Superior temporal gyrus (tissue), 1 donor: ENCODE measurements around the gene RANBP9.

ENCODE experiments used
- DNase-seq: peaks from one replicate; pipeline ENCODE4 v3.0.0-alpha.2; 2016; ENCODE audit errors: extremely low spot score

The RANBP9 gene

DNA sequence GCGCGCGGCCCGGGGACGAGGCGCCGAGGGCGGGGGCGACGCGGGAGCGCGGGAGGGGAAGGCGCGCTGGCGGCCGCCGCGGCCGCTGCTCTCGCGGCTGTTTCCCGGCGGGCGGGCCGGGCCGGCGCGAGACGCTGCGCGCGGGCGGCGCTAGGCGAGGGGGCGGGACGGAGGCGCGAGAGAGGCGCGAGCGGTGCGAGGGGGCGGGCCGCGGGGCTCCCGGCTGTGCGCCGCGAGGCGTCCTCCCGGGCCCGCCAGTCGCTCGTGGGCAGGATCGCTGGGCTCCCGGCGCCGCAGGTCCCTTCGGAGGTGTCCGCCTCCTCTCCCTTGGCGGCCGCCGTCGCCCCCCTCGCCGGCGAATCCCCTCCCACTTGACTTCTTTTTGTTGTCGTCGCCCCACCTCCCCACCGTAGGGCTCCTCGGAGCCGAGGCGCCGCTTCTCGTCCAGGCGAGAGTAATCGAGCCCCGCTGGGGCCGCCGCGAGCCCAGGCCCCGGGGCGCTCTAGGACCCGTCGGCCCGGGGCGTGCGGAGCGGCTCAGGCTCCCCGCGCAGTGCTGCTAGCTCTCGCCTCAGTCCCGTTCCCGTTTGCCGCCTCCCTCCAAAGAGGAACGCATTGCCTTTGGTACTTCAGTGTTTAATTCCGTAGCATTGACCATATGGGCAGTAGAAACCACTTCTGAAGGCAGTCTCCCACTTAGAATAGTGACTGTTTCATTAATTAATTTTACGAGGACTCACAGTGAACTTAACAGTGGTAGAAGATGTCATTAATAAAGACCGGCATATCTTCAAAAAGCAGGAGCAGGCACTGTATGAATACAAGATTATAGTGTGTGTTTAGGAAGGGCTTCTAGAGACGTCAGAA, at the start of gene RANBP9:
Gene RANBP9 (minus strand): TSS at position 103 of the 866 bp plus-strand sequence. CDS start 330 bp downstream, outside the sequence.
- DNase-seq, result peak; percentile 80

GRCh38 chr6:13760307-13761304, 49.0 kb upstream of the RANBP9 start:
- no peak for DNase-seq

GRCh38 chr6:13759025-13759424, 47.4 kb upstream of the RANBP9 start:
- DNase-seq, result no peak

- no peak for DNase-seq
Observed at GRCh38 chr6:13754644-13755043, 43.0 kb upstream of the RANBP9 start.

GRCh38 chr6:13743736-13744127, 32.1 kb upstream of the RANBP9 start:
- DNase-seq, result no peak

- DNase-seq, result no peak
Observed at GRCh38 chr6:13742961-13743735, 31.5 kb upstream of the RANBP9 start.

GRCh38 chr6:13741365-13741764, 29.7 kb upstream of the RANBP9 start:
- peak; percentile 73 for DNase-seq

DNA sequence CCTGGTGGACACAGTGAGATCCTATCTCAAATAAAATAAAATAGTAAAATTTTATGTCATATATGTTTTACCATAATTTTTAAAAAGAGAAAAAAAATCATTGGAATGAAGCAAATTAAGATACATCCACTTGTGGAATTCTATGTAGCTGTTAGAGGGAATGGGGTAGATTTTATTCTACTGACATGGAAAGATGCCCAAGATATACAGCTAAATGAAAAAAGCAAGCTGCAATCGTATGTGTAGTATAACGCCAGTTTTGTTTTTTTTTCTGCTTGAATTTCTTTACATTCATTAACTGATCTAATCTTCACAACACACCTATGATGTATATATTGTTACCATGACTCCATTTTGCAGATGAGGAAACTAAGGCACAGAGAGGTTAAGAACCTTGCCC, 23.4 kb upstream of the RANBP9 start:
- DNase-seq, result no peak

DNA sequence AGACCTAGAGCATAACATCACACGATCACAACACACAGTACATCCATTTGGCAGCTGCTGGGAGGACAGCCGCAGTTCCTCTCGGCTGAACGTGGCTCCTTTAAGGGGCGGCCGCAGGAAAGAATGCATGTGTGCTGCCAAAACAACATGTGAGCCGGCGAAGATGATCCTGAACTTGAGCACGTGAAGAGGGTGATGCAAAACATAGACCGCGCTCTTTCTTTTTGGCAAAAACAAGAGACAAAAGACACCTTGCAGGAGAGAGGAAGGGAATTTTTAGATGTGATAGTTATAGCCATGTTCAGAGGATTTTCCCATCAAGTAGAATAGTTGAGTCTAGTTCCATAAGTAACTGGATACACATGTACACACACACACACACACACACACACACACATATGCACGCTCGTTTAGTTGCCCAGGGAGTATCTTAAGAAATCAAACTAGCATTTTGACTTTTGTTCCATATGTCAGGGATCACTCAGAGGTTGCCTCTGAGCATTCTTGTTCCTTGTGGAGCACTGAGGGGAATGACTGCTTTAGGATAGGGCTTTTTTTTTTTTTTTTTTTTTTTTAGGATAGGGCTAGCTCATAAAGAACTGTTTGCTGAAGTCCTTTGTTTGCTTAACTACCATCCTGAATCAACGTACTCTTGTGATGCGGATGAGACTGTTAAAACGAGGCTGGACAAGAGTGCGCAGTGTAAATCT, 21.7 kb upstream of the RANBP9 start:
- no peak for DNase-seq

- DNase-seq, result no peak
Observed at GRCh38 chr6:13730704-13731103, 19.1 kb upstream of the RANBP9 start.

DNA sequence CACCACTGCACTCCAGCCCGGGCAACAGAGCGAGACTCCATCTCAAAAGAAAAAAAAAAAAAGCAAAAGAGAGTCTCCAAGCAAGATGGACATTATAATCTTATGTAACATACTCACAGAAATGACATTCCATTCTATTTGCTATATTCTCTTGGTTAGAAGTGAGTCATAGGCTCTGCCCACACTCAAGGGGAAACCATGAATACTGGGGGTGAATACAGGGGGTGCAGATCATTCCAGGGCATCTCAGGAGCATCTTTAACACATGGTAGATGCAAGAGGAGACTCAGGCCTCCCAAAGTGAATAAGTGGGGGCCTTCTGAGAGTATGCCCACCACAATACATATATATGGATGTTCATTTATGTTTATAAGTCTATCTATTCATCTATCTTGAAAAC, 18.3 kb upstream of the RANBP9 start:
- DNase-seq, result no peak

DNA sequence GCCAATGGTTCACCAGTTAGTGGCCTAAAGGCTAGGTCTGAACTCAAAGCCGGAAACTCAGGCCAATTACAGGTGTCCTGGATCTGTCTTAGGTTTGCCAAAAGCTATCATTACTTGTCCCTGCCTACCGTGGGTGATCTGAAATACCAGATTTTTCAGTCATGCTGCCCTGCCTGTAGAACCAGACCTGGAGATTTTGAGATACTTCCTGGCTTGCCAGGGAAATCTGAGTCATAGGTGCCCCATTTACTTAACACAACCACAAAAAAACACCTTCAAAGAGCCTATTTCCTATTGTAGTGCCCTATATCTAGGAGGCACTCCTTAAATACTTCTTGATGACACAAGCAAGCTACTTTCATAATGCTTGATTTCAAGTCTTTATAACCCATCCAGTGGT, 13.9 kb upstream of the RANBP9 start:
- DNase-seq, result no peak

DNA sequence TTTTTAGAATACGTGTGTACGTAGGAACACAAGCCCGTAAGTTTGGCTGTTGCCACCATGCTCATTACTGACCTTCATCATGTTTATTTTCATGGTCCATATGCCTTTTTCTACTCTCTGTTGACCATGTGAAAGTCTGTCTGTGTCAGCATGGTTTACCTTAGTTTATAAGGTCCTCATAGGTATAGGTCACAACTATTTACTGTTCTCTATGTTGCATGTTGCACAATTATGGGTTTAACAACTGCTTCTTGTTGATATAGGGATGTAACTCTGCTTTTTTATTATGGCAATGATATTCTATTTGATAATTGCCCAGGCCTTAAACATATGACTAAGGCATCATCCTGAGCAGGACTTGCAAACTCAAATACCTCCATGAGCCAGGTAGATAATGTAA, 13.4 kb upstream of the RANBP9 start:
- DNase-seq, result no peak

DNA sequence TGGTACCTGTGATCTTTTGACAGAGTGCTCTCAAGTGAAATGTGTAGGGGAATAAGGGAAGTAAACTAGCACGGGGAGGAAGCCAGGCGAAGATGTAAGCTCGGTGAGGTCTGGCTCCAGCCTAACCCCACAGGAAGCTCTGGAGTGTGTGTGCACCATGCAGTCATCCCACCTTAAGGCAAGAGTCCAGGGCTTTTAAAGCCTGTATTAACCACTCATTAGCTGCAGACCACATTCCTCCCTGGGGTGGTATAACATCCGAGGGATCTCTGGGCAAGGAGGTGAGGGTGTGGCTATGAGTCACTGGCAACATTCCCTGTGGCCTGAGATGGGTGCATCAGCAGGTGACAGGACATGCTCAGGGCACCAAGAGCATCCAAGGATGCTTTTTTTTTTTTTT, 12.5 kb upstream of the RANBP9 start:
- DNase-seq, result no peak

DNA sequence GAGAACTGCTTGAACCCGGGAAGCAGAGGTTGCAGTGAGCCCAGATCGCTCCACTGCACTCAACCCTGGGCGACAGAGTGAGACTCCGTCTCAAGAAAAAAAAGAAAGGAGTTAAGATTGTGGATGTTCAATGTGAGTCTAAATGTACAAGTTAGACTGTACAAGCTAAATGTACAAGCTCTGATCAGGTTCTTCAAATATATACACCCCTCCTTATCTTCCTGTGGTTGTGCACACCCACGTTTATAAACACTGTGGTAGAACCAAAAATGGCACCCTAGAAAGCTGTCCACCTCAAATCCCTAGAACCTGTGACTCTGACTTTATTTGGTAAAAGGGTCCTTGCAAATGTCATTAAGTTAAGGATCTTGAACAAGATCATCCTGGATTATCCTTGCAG, 11.2 kb upstream of the RANBP9 start:
- DNase-seq, result no peak

- no peak for DNase-seq
Observed at GRCh38 chr6:13718123-13718458, 6.5 kb upstream of the RANBP9 start.

GRCh38 chr6:13716955-13717295, 5.3 kb upstream of the RANBP9 start:
- DNase-seq, result no peak

- no peak for DNase-seq
Observed at GRCh38 chr6:13716225-13716954, 4.8 kb upstream of the RANBP9 start.

DNA sequence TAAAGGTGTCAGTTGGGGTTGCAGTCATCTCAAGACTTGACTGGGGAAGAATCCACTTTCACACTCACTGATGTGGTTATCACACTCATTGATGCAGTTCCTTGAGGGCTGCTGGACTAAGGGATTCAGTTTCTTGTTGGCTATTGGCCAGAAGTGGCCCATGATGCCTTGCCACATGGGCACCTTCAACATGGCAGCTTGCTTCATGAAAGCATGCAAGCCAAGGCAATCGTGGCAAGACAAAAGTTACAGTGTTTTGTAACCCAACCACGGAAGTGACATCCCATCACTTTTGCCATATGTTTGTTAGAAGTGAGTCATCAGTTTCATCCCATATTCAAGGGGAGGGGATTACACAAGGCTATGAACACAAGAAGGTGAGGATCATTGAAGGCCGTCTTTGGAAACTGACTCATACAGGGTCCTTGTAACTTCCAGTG, 3.8 kb upstream of the RANBP9 start:
- no peak for DNase-seq

GRCh38 chr6:13712599-13712898, 914 bp upstream of the RANBP9 start:
- no peak for DNase-seq

DNA sequence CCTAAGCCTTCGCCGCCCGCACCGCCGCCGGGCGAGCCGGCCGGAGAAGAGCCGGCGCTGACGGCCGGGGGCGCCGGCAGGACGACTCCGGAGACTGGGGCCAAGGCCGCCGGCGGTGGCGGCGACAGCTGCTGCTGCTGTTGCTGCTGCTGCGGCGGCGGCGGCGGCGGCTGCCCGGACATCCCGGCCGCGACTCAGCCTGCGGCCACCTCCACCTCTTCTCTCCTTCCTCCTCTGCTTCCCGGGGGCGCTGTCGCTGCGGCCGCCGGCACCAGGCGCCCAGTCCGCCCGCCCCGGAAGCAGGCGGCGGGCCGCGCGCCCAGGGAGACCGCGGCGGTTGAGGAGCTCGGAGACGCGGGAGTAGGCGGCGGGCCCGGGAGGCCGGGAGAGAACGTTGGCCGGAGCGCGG, 307 bp downstream of the RANBP9 start:
- DNase-seq, result no peak
